ENCODE measurements around the gene NOX3.

The NOX3 gene

GRCh38 chr6:155352130-155352420 is 103.6 kb downstream of the NOX3 start:
- H3K9ac ChIP-seq (ENCODE audit: low read length) = no peak overlapping the region
- H3K9me3 ChIP-seq (ENCODE audit: low read length) = peaks cover 5% of the 10 kb centered on the region
- H3K4me1 ChIP-seq (ENCODE audit: insufficient read depth, low read length) = no peaks in the 10 kb centered on the region
- no peak overlapping the region for H3K27ac ChIP-seq (ENCODE audit: low read depth, low read length)
- no peak overlapping the region for H3K4me3 ChIP-seq (ENCODE audit: low read depth in 1 of 2, low read length in 2 of 2)
- H3K27me3 ChIP-seq (ENCODE audit: control insufficient read depth in 1 of 2, insufficient read depth in 2 of 2, low read length in 2 of 2) = no peaks in the 10 kb centered on the region
- no peaks in the 10 kb centered on the region for H3K36me3 ChIP-seq (ENCODE audit: insufficient read depth, low read length)

GRCh38 chr6:155351273-155352129 is 104.1 kb downstream of the NOX3 start:
- no peak overlapping the region for H3K27ac ChIP-seq (ENCODE audit: low read depth, low read length)
- no peaks in the 10 kb centered on the region for H3K4me1 ChIP-seq (ENCODE audit: insufficient read depth, low read length)
- no peak overlapping the region for H3K4me3 ChIP-seq (ENCODE audit: low read depth in 1 of 2, low read length in 2 of 2)
- no peaks in the 10 kb centered on the region for H3K27me3 ChIP-seq (ENCODE audit: control insufficient read depth in 1 of 2, insufficient read depth in 2 of 2, low read length in 2 of 2)
- no peaks in the 10 kb centered on the region for H3K36me3 ChIP-seq (ENCODE audit: insufficient read depth, low read length)
- peaks cover 5% of the 10 kb centered on the region for H3K9me3 ChIP-seq (ENCODE audit: low read length)
- H3K9ac ChIP-seq (ENCODE audit: low read length) = no peak overlapping the region

- H3K27me3 ChIP-seq (ENCODE audit: control insufficient read depth in 1 of 2, insufficient read depth in 2 of 2, low read length in 2 of 2) = no peaks in the 10 kb centered on the region
- H3K36me3 ChIP-seq (ENCODE audit: insufficient read depth, low read length) = no peaks in the 10 kb centered on the region
- no peak overlapping the region for H3K4me3 ChIP-seq (ENCODE audit: low read depth in 1 of 2, low read length in 2 of 2)
- H3K27ac ChIP-seq (ENCODE audit: low read depth, low read length) = no peak overlapping the region
- peaks cover 5% of the 10 kb centered on the region for H3K9me3 ChIP-seq (ENCODE audit: low read length)
- H3K4me1 ChIP-seq (ENCODE audit: insufficient read depth, low read length) = no peaks in the 10 kb centered on the region
- H3K9ac ChIP-seq (ENCODE audit: low read length) = no peak overlapping the region
Observed at GRCh38 chr6:155349956-155350355, 105.7 kb downstream of the NOX3 start.

GRCh38 chr6:155349129-155349528 is 106.5 kb downstream of the NOX3 start:
- H3K27ac ChIP-seq (ENCODE audit: low read depth, low read length) = no peak overlapping the region
- H3K27me3 ChIP-seq (ENCODE audit: control insufficient read depth in 1 of 2, insufficient read depth in 2 of 2, low read length in 2 of 2) = no peaks in the 10 kb centered on the region
- H3K4me1 ChIP-seq (ENCODE audit: insufficient read depth, low read length) = no peaks in the 10 kb centered on the region
- no peaks in the 10 kb centered on the region for H3K36me3 ChIP-seq (ENCODE audit: insufficient read depth, low read length)
- H3K9me3 ChIP-seq (ENCODE audit: low read length) = peaks cover 5% of the 10 kb centered on the region
- no peak overlapping the region for H3K9ac ChIP-seq (ENCODE audit: low read length)
- H3K4me3 ChIP-seq (ENCODE audit: low read depth in 1 of 2, low read length in 2 of 2) = no peak overlapping the region

- no peaks in the 10 kb centered on the region for H3K36me3 ChIP-seq (ENCODE audit: insufficient read depth, low read length)
- no peaks in the 10 kb centered on the region for H3K9me3 ChIP-seq (ENCODE audit: low read length)
- no peaks in the 10 kb centered on the region for H3K27me3 ChIP-seq (ENCODE audit: control insufficient read depth in 1 of 2, insufficient read depth in 2 of 2, low read length in 2 of 2)
- no peak overlapping the region for H3K4me3 ChIP-seq (ENCODE audit: low read depth in 1 of 2, low read length in 2 of 2)
- no peak overlapping the region for H3K27ac ChIP-seq (ENCODE audit: low read depth, low read length)
- H3K4me1 ChIP-seq (ENCODE audit: insufficient read depth, low read length) = no peaks in the 10 kb centered on the region
- H3K9ac ChIP-seq (ENCODE audit: low read length) = no peak overlapping the region
Observed at GRCh38 chr6:155347800-155348199, 107.8 kb downstream of the NOX3 start.

- H3K27me3 ChIP-seq (ENCODE audit: control insufficient read depth in 1 of 2, insufficient read depth in 2 of 2, low read length in 2 of 2) = no peaks in the 10 kb centered on the region
- no peak overlapping the region for H3K4me3 ChIP-seq (ENCODE audit: low read depth in 1 of 2, low read length in 2 of 2)
- no peak overlapping the region for H3K9ac ChIP-seq (ENCODE audit: low read length)
- no peaks in the 10 kb centered on the region for H3K36me3 ChIP-seq (ENCODE audit: insufficient read depth, low read length)
- no peaks in the 10 kb centered on the region for H3K9me3 ChIP-seq (ENCODE audit: low read length)
- no peak overlapping the region for H3K27ac ChIP-seq (ENCODE audit: low read depth, low read length)
- H3K4me1 ChIP-seq (ENCODE audit: insufficient read depth, low read length) = no peaks in the 10 kb centered on the region
Observed at GRCh38 chr6:155346957-155347356, 108.7 kb downstream of the NOX3 start.

Measured in muscle layer of colon (tissue), 2 donors.